ENCODE data around the gene FPR2.

DNA sequence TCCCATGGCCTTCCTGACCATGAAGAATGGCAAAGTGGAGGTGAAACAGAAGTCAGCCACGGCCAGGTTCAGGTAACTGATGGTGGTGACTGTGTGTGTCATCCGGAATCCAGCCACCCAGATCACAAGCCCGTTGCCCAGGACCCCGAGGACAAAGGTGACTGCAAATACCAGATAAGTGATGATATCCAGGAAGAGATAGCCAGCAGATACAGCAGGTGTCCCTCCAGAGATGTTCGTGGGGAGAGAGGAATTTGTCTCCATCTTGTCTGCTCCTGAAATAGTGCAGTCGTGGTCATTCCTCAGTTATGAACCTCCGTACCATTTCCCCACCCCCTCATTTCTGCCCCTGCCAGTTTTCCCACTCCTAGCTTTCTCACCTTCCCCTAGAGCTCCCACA lies 14.2 kb upstream of the FPR2 start:
- TF ChIP-seq, protein P1, sequence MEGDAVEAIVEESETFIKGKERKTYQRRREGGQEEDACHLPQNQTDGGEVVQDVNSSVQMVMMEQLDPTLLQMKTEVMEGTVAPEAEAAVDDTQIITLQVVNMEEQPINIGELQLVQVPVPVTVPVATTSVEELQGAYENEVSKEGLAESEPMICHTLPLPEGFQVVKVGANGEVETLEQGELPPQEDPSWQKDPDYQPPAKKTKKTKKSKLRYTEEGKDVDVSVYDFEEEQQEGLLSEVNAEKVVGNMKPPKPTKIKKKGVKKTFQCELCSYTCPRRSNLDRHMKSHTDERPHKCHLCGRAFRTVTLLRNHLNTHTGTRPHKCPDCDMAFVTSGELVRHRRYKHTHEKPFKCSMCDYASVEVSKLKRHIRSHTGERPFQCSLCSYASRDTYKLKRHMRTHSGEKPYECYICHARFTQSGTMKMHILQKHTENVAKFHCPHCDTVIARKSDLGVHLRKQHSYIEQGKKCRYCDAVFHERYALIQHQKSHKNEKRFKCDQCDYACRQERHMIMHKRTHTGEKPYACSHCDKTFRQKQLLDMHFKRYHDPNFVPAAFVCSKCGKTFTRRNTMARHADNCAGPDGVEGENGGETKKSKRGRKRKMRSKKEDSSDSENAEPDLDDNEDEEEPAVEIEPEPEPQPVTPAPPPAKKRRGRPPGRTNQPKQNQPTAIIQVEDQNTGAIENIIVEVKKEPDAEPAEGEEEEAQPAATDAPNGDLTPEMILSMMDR (conservative IDR thresholded peaks at IDR 0.05), result no peak
- TF ChIP-seq EZH2 (IDR thresholded peaks at IDR 0.05; ENCODE audit: low read depth), result no peak

Measured in PC-9 (cell line).